HTERT RPE-1 (cell line): ENCODE data around the gene LIMCH1.
"Not testable (repeated sequence)": the region's sequence is repeated elsewhere in the genome, so short reads cannot be mapped to it uniquely, and the experiment has no call there.

ENCODE experiments used
- in situ Hi-C: fragments of 300-500 bp; cut with MboI; formaldehyde crosslinking; loops from 4 replicates; pipeline ENCODE4 v1.14.3; 2020; ENCODE audit warnings: low sequenced_read_pairs

The LIMCH1 gene

DNA sequence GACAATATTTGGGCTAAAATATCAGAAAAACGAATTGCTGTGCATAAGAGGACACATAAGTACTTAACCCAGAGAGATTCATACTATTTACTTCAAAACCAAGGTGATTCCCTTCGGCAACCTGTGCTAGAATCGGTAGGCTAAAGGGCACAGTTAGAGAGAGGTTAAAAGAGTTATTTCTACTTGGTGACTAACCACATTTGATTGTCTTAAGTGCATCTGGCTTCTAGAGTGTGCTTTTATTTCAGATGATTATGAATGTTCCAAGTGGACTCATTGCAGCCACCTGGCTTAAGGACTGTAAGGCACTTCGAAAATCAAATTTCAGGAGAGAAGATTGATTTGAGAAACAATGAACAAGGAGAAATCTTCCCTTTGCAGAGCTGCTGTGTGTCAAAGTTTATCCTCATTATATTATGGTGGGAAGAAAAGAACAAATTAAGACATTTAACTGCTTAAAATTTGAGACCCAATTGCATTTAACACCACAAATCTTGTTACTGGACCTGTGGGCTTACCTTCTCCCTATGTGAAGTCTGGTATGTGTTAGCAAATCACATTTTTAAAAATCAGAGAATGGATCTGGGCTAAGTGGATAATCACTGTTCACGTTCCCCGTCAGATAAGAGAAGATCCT, 176.5 kb downstream of the LIMCH1 start:
- in situ Hi-C loops: no loop called here

DNA sequence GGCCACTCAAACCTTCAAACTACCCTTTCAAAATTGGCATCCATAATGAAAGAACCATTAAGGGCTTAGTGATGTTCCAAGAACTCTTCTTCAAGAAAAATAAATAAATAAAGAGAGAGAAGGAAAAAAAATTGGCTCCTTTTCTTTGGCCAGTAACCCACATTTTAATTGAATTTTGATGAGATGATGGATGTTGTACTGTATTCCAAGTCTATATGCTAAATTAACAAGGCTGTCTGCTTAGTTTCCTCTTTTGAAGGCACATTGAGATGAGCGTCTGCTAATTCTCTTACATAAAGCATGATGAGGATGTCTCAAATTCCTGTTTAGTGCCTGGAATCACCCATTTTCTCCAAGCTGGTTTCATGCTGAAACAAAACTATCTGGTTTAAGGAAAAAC, 177.2 kb downstream of the LIMCH1 start:
- in situ Hi-C loops: no loop called here

GRCh38 chr4:41718907-41719306, 180.9 kb downstream of the LIMCH1 start:
- in situ Hi-C loops: no loop called here

DNA sequence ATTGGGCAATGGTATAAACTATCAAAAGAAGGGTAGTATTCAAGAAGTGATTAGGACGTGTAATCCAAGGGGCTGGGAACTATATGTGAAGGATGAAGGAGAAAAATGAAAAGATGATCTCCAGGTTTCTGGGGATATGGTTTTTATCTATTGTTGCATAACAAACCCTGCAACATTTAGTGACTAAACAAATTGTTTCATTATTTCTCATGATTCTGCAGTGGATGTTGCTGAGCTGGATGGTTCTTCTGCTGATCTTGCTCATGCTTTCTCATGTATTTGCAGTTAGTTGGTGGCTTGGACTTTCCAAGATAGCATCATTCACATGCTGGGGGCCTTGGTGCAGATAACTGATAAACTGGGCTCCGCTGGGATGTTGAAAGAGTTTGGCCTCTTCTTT, 181.5 kb downstream of the LIMCH1 start:
- in situ Hi-C loops: no loop called here

- in situ Hi-C loops: no loop called here
Measured at GRCh38 chr4:41722181-41722580, 184.2 kb downstream of the LIMCH1 start.

DNA sequence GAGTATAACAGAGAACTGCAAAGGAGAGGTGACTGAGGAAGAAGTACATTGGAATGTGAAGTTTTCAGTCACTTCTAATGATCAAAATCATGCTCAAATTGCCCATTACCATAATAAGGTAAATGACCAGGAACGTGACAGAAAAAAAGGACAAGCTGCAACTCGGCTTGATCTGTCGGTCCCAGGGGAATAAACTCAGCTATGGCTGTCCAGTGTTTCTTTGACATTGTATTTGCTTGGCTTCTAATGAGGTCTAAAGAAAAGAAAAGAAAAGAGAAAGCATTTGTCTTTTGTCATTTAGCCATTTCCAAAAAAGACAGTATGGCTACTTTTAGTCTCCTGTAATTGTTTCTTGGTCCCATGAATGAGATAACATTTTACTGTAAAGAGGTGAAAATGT, 185.3 kb downstream of the LIMCH1 start:
- in situ Hi-C loops: no loop called here

DNA sequence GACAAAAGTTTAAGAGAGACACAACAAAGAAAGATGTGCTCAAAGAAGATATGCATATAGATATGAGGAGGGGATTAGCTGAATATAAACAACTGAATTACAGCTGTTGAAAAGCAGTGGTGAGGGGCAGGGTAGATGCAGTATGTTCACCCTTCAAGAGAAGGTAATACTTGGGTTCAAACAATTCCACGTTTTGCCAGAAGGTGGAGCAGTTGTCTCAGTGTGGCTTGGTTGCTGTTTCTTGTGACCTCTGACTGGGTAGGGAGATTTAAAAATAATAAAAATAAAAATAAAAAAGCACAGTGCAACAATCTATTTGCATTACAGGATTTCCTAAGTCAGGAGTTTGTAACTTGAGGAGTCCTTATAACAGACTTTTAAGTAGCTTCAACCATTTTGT, 187.3 kb downstream of the LIMCH1 start:
- in situ Hi-C loops: no loop called here

- in situ Hi-C loops: no loop called here
Measured at GRCh38 chr4:41727861-41728572, 190.1 kb downstream of the LIMCH1 start.

DNA sequence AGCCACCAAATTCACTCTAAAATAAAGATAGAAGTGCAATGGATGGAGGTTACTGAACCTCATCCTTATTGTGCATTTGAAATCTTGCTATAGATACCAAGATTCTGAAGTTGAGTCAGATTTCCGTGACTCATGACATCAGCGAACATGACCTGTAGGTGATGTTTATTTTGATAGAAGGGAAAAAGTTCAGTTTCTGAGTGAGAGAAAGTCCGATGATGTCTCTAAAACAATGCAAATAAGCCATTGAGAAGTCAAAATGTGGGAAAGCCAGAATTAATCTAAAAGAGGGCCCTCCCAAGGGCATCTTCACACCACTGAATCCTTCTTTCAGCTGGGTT, 190.6 kb downstream of the LIMCH1 start:
- in situ Hi-C loops: no loop called here

GRCh38 chr4:41731569-41732126, 193.7 kb downstream of the LIMCH1 start:
- in situ Hi-C loops: no loop called here

DNA sequence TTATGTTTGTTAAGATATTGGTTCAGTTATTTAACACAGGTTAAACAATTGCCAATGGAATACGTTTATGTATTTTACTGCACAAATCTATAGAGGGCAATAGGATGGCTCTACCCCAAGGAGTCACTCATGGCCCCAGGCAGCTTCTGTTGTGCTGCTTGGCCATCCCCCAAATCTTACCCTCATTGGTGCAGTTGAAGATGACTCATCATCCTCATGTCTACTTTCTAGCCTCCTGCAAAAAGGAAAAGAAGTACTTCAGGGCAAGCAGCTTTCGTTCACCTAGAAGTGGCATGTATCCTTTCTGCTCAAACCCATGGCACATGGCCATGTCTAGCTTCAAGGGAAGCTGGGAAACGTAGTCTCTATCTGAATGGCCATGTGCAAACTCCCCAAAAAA, 196.4 kb downstream of the LIMCH1 start:
- in situ Hi-C loops: no loop called here

DNA sequence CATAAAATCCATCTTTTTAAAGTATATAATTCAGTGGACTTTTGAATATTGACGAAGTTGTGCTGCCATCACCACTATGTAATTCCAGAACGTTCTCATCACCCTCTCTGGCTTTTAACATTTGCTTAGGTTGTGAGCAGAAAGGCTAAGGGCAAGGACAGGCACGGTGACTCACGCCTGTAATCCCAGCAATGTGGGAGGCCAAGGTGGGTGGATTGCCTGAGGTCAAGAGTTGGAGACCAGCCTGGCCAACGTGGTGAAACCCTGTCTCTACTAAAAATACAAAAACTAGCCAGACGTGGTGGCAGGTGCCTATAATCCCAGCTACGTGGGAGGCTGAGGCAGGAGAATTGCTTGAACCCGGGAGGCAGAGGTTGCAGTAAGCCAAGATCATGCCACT, 199.5 kb downstream of the LIMCH1 start:
- in situ Hi-C loops: not testable (repeated sequence)

- in situ Hi-C loops: no loop called here
Measured at GRCh38 chr4:41741354-41741753, 203.4 kb downstream of the LIMCH1 start.

GRCh38 chr4:41744572-41745291, 206.8 kb downstream of the LIMCH1 start:
- in situ Hi-C loops: no loop called here

GRCh38 chr4:41745292-41746024, 207.5 kb downstream of the LIMCH1 start:
- in situ Hi-C loops: no loop called here

DNA sequence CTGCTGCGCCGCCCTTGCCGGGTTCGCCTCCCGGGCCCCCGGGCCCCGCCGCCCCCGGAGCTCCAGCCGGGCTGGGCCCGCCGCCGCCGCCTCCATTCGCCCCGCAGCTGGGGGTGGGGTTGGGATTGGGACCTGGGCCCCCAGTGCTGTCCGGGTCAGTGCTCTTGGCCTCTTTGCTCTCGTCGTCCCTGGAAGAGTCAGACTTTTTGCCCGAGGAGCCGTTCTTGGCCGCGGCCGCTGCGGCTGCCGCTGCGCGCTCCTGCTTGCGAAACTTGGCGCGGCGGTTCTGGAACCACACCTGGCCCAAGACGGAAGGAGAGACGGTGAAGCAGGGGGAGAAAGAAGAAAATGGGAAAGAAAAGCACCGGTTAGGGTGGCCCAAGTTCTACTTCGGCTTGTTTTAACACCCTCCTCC, 208.1 kb downstream of the LIMCH1 start:
- in situ Hi-C loops: no loop called here

GRCh38 chr4:41746440-41747229, 208.7 kb downstream of the LIMCH1 start:
- in situ Hi-C loops: no loop called here

GRCh38 chr4:41747230-41748055, 209.5 kb downstream of the LIMCH1 start:
- in situ Hi-C loops: no loop called here

DNA sequence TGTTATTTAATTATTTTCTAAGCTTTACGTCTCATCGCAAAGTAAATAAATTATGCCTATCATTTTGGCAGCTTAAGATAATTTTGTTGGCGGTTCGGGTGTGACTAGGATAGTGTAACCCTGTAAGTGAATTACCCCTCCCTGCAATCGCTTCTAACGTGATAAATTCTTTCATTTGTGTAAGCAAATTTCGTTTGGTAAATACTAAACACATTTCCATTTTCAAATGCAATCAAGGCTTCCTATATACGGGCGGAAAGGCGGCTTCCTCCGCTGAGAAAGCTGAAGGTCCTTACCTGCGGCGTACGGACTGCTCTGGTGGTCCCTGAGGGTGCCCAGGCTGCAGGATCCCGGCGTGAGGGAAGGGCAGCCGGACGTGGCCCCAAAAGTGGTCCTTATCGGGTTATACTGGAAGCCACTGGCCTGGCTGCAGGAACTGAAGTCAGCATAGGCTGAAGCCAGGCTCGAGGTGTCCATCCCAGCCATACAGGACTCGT, 210.2 kb downstream of the LIMCH1 start:
- in situ Hi-C loops: no loop called here
